ENCODE measurements around the gene TACC2. TPM values are rescaled to one million over a fixed set of nuclear protein-coding genes. Genes with fewer than 3 reads are reported as not detected.

The TACC2 gene
- total and polyA plus RNA-seq, 9 of the 15 experiments (the other 6 are each of a cell fraction or from before 2014, with no cell fraction given), result under 0.01 to 0.35 (median 0.03) TPM; not detected in 6

DNA sequence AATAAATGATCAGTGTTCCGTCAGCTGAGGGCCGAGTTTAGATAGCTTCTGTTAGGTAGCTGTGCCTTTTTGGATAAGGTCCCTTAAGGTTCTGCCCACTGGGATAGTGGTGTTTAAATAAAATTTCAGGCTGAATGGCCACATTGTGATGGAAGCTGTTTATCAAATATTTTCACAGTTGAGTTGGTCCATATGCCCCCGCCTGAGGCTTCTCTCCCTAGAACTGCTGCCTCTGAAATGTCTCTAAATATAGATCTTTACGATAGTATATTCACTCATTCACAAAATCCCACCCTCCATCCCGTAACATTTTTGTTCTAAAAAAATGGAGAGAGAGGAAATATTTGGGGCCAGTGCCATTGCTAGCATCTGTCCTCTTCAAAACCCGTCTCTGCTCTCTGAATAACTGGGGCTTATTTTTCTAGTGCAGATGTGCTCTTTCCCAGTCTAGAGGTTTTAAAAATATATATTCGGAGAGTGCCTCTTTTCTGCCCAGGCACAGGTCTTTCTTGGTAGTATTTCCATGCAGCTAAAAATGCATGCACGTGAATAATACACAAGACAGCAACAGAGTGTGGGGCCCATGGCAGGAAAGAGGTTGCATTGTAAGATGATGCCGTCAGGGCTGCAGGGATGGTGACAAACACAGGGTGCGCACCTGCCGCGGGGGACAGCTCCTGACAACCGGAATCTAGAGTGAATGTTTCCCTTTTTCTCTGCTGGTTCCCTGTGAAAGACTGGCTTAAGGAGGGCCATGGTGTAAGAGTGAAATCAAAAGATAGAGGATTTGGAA is 176.7 kb downstream of the TACC2 start (continued):
- TF ChIP-seq, protein P1, sequence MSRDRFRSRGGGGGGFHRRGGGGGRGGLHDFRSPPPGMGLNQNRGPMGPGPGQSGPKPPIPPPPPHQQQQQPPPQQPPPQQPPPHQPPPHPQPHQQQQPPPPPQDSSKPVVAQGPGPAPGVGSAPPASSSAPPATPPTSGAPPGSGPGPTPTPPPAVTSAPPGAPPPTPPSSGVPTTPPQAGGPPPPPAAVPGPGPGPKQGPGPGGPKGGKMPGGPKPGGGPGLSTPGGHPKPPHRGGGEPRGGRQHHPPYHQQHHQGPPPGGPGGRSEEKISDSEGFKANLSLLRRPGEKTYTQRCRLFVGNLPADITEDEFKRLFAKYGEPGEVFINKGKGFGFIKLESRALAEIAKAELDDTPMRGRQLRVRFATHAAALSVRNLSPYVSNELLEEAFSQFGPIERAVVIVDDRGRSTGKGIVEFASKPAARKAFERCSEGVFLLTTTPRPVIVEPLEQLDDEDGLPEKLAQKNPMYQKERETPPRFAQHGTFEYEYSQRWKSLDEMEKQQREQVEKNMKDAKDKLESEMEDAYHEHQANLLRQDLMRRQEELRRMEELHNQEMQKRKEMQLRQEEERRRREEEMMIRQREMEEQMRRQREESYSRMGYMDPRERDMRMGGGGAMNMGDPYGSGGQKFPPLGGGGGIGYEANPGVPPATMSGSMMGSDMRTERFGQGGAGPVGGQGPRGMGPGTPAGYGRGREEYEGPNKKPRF (IDR thresholded peaks at IDR 0.05; ENCODE audit: low read depth, low read length), result no peak
- no peak for TF ChIP-seq ZNF354B (CRISPR knock-in tag; IDR thresholded peaks at IDR 0.05)
- TF ChIP-seq ETV6 (IDR thresholded peaks at IDR 0.05; ENCODE audit: borderline replicate concordance in 1 of 2, low read depth in 2 of 2, low read length in 1 of 2), result no peak
- TF ChIP-seq ETV6 (CRISPR knock-in tag; IDR thresholded peaks at IDR 0.05; ENCODE audit: borderline replicate concordance), result no peak
- no peak for TF ChIP-seq BMI1 (IDR thresholded peaks at IDR 0.05; ENCODE audit: low read length)
- TF ChIP-seq ZNF445 (CRISPR knock-in tag; IDR thresholded peaks at IDR 0.05; ENCODE audit: low read depth), result no peak
- TF ChIP-seq MCM2 (IDR thresholded peaks at IDR 0.05; ENCODE audit: low read depth), result no peak
- no peak for TF ChIP-seq ZNF197 (CRISPR knock-in tag; IDR thresholded peaks at IDR 0.05; ENCODE audit: low read depth)

DNA sequence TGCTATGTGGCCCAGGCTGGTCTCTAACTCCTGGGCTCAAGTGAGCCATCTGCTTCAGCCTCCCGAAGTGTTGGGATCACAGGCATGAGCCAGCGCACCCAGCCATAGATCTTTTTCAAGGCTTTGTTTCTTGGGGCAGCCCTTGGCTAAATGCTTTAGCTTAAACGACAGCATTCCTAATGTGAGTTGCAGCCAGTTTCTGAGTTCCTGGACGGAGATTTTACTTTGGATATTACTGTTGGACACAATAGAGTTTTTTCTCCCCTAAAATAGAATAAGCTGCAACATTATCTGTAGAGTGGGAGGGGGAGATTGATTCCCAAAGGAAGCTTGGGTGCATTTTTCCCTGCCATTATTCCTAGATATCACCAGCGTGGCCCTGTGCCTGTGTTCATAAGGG is 179.1 kb downstream of the TACC2 start:
- ChIA-PET POLR2A (interaction anchor here (0.6 kb wide), 2 partner anchors 132 to 327 kb away, joined by 4 read pairs; no protein-coding TSS in a partner anchor), CTCF (ENCODE audit: low intra/inter-chr PET ratio) (no interaction called here)
- FAIRE-seq (no peak), DNase-seq (ENCODE audit: extremely low read depth in 1 of 4, low spot score in 3 of 4) (no peak), ATAC-seq (no peak)
- intact Hi-C loops (cut with micrococcal nuclease) (no loop called here), in situ Hi-C loops (cut with MboI) (no loop called here)
- Histone ChIP-seq H3K36me3 (ENCODE audit: control insufficient read depth, insufficient read depth, low read length) (no peaks in the 10 kb centered on the region), H3K9ac (ENCODE audit: insufficient read depth in 1 of 2, low read depth in 2 of 2, low read length in 2 of 2) (no peak overlapping the region), H3K4me1 (replicated peaks in 1 of 2; ENCODE audit: control insufficient read depth in 2 of 2, insufficient read depth in 2 of 2, low read length in 2 of 2) (no peaks in the 10 kb centered on the region), H3K27me3 (ENCODE audit: control insufficient read depth in 2 of 2, insufficient read depth in 2 of 2, low read length in 2 of 2) (peaks cover 2 to 27% of the 10 kb centered on the region in 2 experiments; a peak in 3 of 5 replicates), H2AFZ (ENCODE audit: low read depth, low read length) (no peak overlapping the region), H3K4me3 (no peak overlapping the region), H3K79me2 (ENCODE audit: control insufficient read depth, insufficient read depth, low read length) (no peaks in the 10 kb centered on the region), H3K9me1 (ENCODE audit: control insufficient read depth, insufficient read depth, low read length) (no peaks in the 10 kb centered on the region), H3K4me2 (ENCODE audit: insufficient read depth, low read length) (no peak overlapping the region), H3K9me3 (replicated peaks; ENCODE audit: control insufficient read depth, insufficient read depth, low read depth, low read length) (no peaks in the 10 kb centered on the region), H4K20me1 (replicated peaks; ENCODE audit: control insufficient read depth, insufficient read depth, low read length) (no peaks in the 10 kb centered on the region; the same call in 1 of the 2 replicates), H3K27ac (ENCODE audit: extremely low read depth, low read depth, low read length) (no peak overlapping the region)
- BruUV-seq (replicated peaks), result no TSS peak
- no peak for TF ChIP-seq ZKSCAN8 (CRISPR knock-in tag; IDR thresholded peaks at IDR 0.05)
- 0% methylated on average over 5 of the region's 5 CpGs for WGBS (ENCODE audit: insufficient coverage, low coverage, missing lambda C conversion rate)
